ENCODE results near the gene RTN1. TPM values are rescaled to one million over a fixed set of nuclear protein-coding genes. Genes with fewer than 3 reads are reported as not detected.
A peak's percentile ranks its signal among the peaks of the same experiment; 100 is the strongest.
"Not testable (repeated sequence)": the region's sequence is repeated elsewhere in the genome, so short reads cannot be mapped to it uniquely, and the experiment has no call there.

The RTN1 gene
- total RNA-seq, 1 donor, result 0.43 TPM

- no peak for DNase-seq (ENCODE audit: low read depth)
- H3K4me3 ChIP-seq (ENCODE audit: low read depth, low read length), result no peak overlapping the region
- TF ChIP-seq CTCF (IDR thresholded peaks at IDR 0.05; ENCODE audit: insufficient read depth, low read depth, low read length), result no peak
Measured at GRCh38 chr14:59656473-59656872, 214.1 kb downstream of the RTN1 start.

GRCh38 chr14:59654131-59654530 is 216.4 kb downstream of the RTN1 start:
- not testable (repeated sequence) for DNase-seq (ENCODE audit: low read depth); H3K4me3 ChIP-seq (ENCODE audit: low read depth, low read length)

DNA sequence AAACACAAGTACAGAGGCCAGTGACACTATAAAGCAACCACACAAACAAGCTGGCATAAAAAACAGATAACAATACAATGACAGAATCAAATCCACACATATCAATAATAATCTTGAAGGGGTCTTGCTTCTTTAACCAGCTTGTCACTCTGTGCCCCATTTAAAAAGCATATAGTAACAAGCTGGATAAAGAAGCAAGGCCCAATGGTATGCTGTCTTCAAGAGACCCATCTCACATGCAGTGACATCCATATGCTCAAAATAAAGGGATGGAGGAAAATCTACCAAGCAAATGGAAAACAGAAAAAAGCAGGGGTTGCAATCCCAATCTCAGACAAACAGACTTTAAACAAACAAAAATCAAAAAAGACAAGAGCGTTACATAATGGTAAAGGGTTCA is 223.7 kb downstream of the RTN1 start:
- H3K4me3 ChIP-seq (ENCODE audit: low read depth, low read length); DNase-seq (ENCODE audit: low read depth): not testable (repeated sequence)

- no peak overlapping the region for H3K4me3 ChIP-seq (ENCODE audit: low read depth, low read length)
- no peak for DNase-seq (ENCODE audit: low read depth)
- TF ChIP-seq CTCF (IDR thresholded peaks at IDR 0.05; ENCODE audit: insufficient read depth, low read depth, low read length), result no peak
Measured at GRCh38 chr14:59638885-59639284, 231.7 kb downstream of the RTN1 start.

GRCh38 chr14:59634617-59635016 is 236.0 kb downstream of the RTN1 start:
- no peak overlapping the region for H3K4me3 ChIP-seq (ENCODE audit: low read depth, low read length)
- TF ChIP-seq CTCF (IDR thresholded peaks at IDR 0.05; ENCODE audit: insufficient read depth, low read depth, low read length), result no peak
- DNase-seq (ENCODE audit: low read depth), result no peak

DNA sequence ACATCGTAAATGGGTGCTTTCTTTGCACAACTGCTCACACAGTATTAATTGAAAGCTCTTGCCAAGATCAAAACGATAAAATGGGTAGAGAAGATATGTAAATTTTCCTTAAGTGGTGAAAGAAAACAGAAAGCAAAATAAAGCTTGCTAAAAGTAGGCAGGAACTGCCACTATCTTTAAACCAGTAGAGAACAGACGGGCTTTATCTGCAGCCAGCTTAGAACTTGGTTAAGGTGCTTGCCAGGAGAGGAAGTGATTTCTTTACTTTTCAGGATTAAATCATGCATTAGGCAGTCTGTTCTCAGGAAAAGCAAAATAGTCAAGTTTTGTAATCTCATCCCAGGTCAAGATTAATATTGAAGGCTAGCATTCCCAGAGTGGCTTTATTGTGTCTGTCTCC is 237.1 kb downstream of the RTN1 start:
- H3K4me3 ChIP-seq (ENCODE audit: low read depth, low read length), result no peak overlapping the region
- TF ChIP-seq CTCF (IDR thresholded peaks at IDR 0.05; ENCODE audit: insufficient read depth, low read depth, low read length), result no peak
- DNase-seq (ENCODE audit: low read depth), result no peak

DNA sequence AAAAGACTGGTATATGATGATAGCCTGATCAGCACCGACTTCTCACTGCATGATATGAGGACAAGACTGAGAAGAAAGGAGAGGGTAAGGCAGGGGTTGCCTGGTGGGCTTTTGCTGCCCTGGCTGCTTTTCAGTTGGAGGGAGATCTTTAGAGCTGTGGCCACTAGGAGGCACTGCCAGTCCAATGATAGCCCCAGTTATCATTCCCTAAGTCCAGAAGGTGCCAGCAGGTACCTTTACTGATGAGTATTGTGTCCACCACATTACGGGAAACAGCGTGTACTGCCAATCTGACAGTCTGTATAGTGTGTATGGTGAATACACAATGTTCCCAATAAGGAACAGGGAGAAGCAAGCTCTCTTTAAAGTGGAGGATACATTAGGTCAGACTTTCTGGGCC is 238.2 kb downstream of the RTN1 start:
- peak; percentile 16 for DNase-seq (ENCODE audit: low read depth)
- peak; percentile 59 for TF ChIP-seq CTCF (IDR thresholded peaks at IDR 0.05; ENCODE audit: insufficient read depth, low read depth, low read length)
- H3K4me3 ChIP-seq (ENCODE audit: low read depth, low read length), result no peak overlapping the region

DNA sequence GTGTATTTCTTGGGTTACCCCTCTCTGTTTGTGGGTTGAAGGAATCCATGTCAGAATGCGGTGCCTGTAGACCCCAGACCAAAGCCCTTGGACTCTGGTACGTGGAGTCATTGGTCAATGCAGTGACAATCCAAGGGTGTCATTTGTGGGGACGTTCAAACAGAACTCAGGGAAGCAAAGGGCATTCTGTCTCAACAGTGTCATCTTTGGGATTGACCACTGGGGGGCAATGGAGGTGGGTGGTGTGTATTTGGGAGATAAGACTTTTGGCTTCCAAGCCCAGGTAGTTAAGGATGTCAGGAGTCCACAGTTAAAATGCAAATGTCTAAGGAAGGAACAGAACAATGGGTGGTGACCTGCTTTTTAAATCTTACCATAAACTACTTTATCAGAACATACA is 239.3 kb downstream of the RTN1 start:
- no peak overlapping the region for H3K4me3 ChIP-seq (ENCODE audit: low read depth, low read length)
- peak; percentile 19 for TF ChIP-seq CTCF (IDR thresholded peaks at IDR 0.05; ENCODE audit: insufficient read depth, low read depth, low read length)
- DNase-seq (ENCODE audit: low read depth), result no peak
